Renal pelvis (tissue), 4 donors: ENCODE results near the gene POLR2A. TPM values are rescaled to one million over a fixed set of nuclear protein-coding genes. Genes with fewer than 3 reads are reported as not detected.

ENCODE experiments used
- DNase-seq: peaks from one replicate; pipeline ENCODE4 v3.0.0-alpha.2; 2013
- polyA plus RNA-seq, 3 donors: library from polyadenylated mRNA; unstranded; fragments of 120-200 nt; gene quantifications; one replicate each; pipeline ENCODE4 v1.2.1, GENCODE V29; 2013; ENCODE audit not compliant: insufficient read length in 3 of 3

POLR2A gene
- polyA plus RNA-seq, 3 donors, result 142 to 149 (median 143) TPM

GRCh38 chr17:7548585-7549400, 64.6 kb downstream of the POLR2A start, which contains the start of gene TNFSF12:
Gene TNFSF12 (plus strand): TSS chr17:7549058. CDS start chr17:7549154, 96 bp downstream.
- no peak for DNase-seq

Other genes starting within 250 kb of the POLR2A start
- 10 to 100 TPM; 62.4 to 66.1 (median 64.6) TPM for gene DVL2, start 249.8 kb upstream of the POLR2A start, polyA plus RNA-seq
- 10 to 100 TPM; 59.0 to 72.3 (median 64.3) TPM for gene PHF23, start 244.9 kb upstream of the POLR2A start, polyA plus RNA-seq
- 100 to 1,000 TPM; 456 to 505 (median 482) TPM for gene GABARAP, start 241.9 kb upstream of the POLR2A start, polyA plus RNA-seq
- gene CTDNEP1, start 232.6 kb upstream of the POLR2A start, polyA plus RNA-seq, result 100 to 1,000 TPM; 145 to 149 (median 146) TPM
- 10 to 100 TPM; 53.8 to 63.4 (median 57.1) TPM for gene ELP5, start 232.2 kb upstream of the POLR2A start, polyA plus RNA-seq
- gene CLDN7, start 221.9 kb upstream of the POLR2A start, polyA plus RNA-seq, result 10 to 100 TPM; 45.0 to 67.5 (median 58.4) TPM
- 1 to 10 TPM; 1.8 to 3.7 (median 2.5) TPM for gene SLC2A4, start 202.6 kb upstream of the POLR2A start, polyA plus RNA-seq
- gene YBX2, start 189.7 kb upstream of the POLR2A start, polyA plus RNA-seq, result 1 to 10 TPM; 4.0 to 4.7 (median 4.2) TPM
- 100 to 1,000 TPM; 289 to 360 (median 348) TPM for gene EIF5A, start 176.7 kb upstream of the POLR2A start, polyA plus RNA-seq
- gene GPS2, start 169.0 kb upstream of the POLR2A start, polyA plus RNA-seq, result 100 to 1,000 TPM in 1 of 3 donors, 10 to 100 TPM in 2; 96.6 to 102 (median 97.8) TPM
- gene NEURL4, start 155.0 kb upstream of the POLR2A start, polyA plus RNA-seq, result 10 to 100 TPM; 32.4 to 37.7 (median 35.8) TPM
- gene ACAP1, start 147.8 kb upstream of the POLR2A start, polyA plus RNA-seq, result 10 to 100 TPM in 1 of 3 donors, 1 to 10 TPM in 2; 7.0 to 10.2 (median 9.8) TPM
- gene KCTD11, start 132.2 kb upstream of the POLR2A start, polyA plus RNA-seq, result 10 to 100 TPM; 11.8 to 14.5 (median 13.1) TPM
- gene TMEM95, start 129.2 kb upstream of the POLR2A start, polyA plus RNA-seq, result not detected
- gene TNK1, start 103.3 kb upstream of the POLR2A start, polyA plus RNA-seq, result 1 to 10 TPM; 5.7 to 7.9 (median 6.1) TPM
- 10 to 100 TPM; 37.4 to 45.5 (median 41.1) TPM for gene PLSCR3, start 89.8 kb upstream of the POLR2A start, polyA plus RNA-seq
- 100 to 1,000 TPM in 1 of 3 donors, 10 to 100 TPM in 2; 83.2 to 104 (median 93.7) TPM for gene TMEM256, start 80.3 kb upstream of the POLR2A start, polyA plus RNA-seq
- gene NLGN2, start 76.5 kb upstream of the POLR2A start, polyA plus RNA-seq, result 10 to 100 TPM; 27.6 to 31.3 (median 29.4) TPM
- gene SPEM1, start 64.0 kb upstream of the POLR2A start, polyA plus RNA-seq, result not detected
- not detected for gene SPEM2, start 58.8 kb upstream of the POLR2A start, polyA plus RNA-seq
- gene SPEM3, start 55.5 kb upstream of the POLR2A start, polyA plus RNA-seq, result not detected
- 1 to 10 TPM; 4.4 to 5.5 (median 5.1) TPM for gene TMEM102, start 48.9 kb upstream of the POLR2A start, polyA plus RNA-seq
- 1 to 10 TPM; 5.9 to 6.7 (median 6.0) TPM for gene FGF11, start 44.9 kb upstream of the POLR2A start, polyA plus RNA-seq
- 10 to 100 TPM in 2 of 3 donors, 1 to 10 TPM in 1; 9.0 to 12.1 (median 10.7) TPM for gene CHRNB1, start 39.3 kb upstream of the POLR2A start, polyA plus RNA-seq
- gene ZBTB4, start 4.7 kb upstream of the POLR2A start, polyA plus RNA-seq, result 10 to 100 TPM; 40.8 to 49.5 (median 47.1) TPM
- under 1 TPM; 0.20 to 0.67 (median 0.52) TPM for gene SLC35G6, start 2.9 kb upstream of the POLR2A start, polyA plus RNA-seq
- 10 to 100 TPM; 25.7 to 30.1 (median 28.2) TPM for gene TNFSF12, start 64.7 kb downstream of the POLR2A start, polyA plus RNA-seq
- gene TNFSF13, start 74.4 kb downstream of the POLR2A start, polyA plus RNA-seq, result 10 to 100 TPM; 12.8 to 18.2 (median 13.5) TPM
- 10 to 100 TPM; 61.2 to 77.8 (median 73.5) TPM for gene SENP3, start 77.6 kb downstream of the POLR2A start, polyA plus RNA-seq
- gene CD68, start 95.3 kb downstream of the POLR2A start, polyA plus RNA-seq, result 10 to 100 TPM; 58.8 to 76.9 (median 62.4) TPM
- gene MPDU1, start 99.5 kb downstream of the POLR2A start, polyA plus RNA-seq, result 100 to 1,000 TPM; 106 to 126 (median 123) TPM
- 1 to 10 TPM; 3.7 to 4.9 (median 3.8) TPM for gene SOX15, start 105.7 kb downstream of the POLR2A start, polyA plus RNA-seq
- gene FXR2, start 130.5 kb downstream of the POLR2A start, polyA plus RNA-seq, result 10 to 100 TPM; 48.9 to 54.0 (median 52.3) TPM
- gene SAT2, start 143.5 kb downstream of the POLR2A start, polyA plus RNA-seq, result 100 to 1,000 TPM; 145 to 161 (median 161) TPM
- 1 to 10 TPM; 4.6 to 7.3 (median 6.4) TPM for gene SHBG, start 145.8 kb downstream of the POLR2A start, polyA plus RNA-seq
- gene ATP1B2, start 166.6 kb downstream of the POLR2A start, polyA plus RNA-seq, result 10 to 100 TPM; 18.1 to 24.2 (median 21.5) TPM
- gene TP53, start 203.1 kb downstream of the POLR2A start, polyA plus RNA-seq, result 10 to 100 TPM; 68.2 to 79.1 (median 74.8) TPM
- 10 to 100 TPM; 15.3 to 21.3 (median 17.0) TPM for gene WRAP53, start 204.1 kb downstream of the POLR2A start, polyA plus RNA-seq
- 10 to 100 TPM; 21.3 to 29.1 (median 23.8) TPM for gene EFNB3, start 220.8 kb downstream of the POLR2A start, polyA plus RNA-seq
- under 1 TPM; 0.24 to 0.67 (median 0.34) TPM for gene DNAH2, start 233.4 kb downstream of the POLR2A start, polyA plus RNA-seq